Pancreas (tissue), 10 donors: ENCODE measurements around the gene AOPEP. TPM values are rescaled to one million over a fixed set of nuclear protein-coding genes. Genes with fewer than 3 reads are reported as not detected.
A peak's percentile ranks its signal among the peaks of the same experiment; 100 is the strongest.

ENCODE experiments used
- ATAC-seq, 4 donors: fragments of 200-7000 bp; cut with Tn5 transposase; one replicate each; pipeline versions ENCODE4 v1.8.0 to v1.9.1; 2020; ENCODE audit warnings: mild to moderate bottlenecking in 4 of 4, moderate library complexity in 4 of 4
- DNase-seq, 6 donors: peaks; one replicate each; pipeline ENCODE4 v3.0.0-alpha.2; 2020
- FAIRE-seq: peaks from 2 replicates; lab custom pipeline; 2012; peaks lifted over from hg19 to GRCh38; lab: Jason Lieb, UNC
- H3K27ac ChIP-seq, 4 donors: fragments of 200-600 bp; sonication (generic); 1 replicate in 3 of 4; 2 replicates in 1 of 4; pipeline versions ENCODE4 v1.5.0 to v1.8.0; 2020
- H3K27me3 ChIP-seq, 4 donors: fragments of 200-600 bp; one replicate each; pipeline ENCODE4 v1.8.0; 2021
- H3K36me3 ChIP-seq, 3 donors: fragments of 200-600 bp; sonication (generic) in 1 of 3; one replicate each; pipeline versions ENCODE4 v1.5.0 to v1.8.0; 2020 to 2021
- H3K4me1 ChIP-seq, 3 donors: fragments of 200-600 bp; one replicate each; pipeline ENCODE4 v1.8.0; 2021
- H3K4me3 ChIP-seq, 4 donors: fragments of 200-600 bp; sonication (generic) in 2 of 4; one replicate each; pipeline versions ENCODE4 v1.5.0 to v1.8.0; 2020 to 2021
- H3K9me3 ChIP-seq, 4 donors: fragments of 200-600 bp; one replicate each; pipeline ENCODE4 v1.8.0; 2021
- WGBS, 2 donors: extraction: QIAGEN DNeasy Blood & Tissue Kit; methylation state at CpG; one replicate each; pipeline ENCODE4 v1.1.7; 2013; 5-methylcytosine and 5-hydroxymethylcytosine counted together
- intact Hi-C, 3 donors: fragments of 100-400 bp; cut with DNase I; formaldehyde crosslinking; loops; one replicate each; pipeline versions ENCODE4 v1.11.1 to v1.14.2; 2022
- polyA plus RNA-seq, 2 donors: library from polyadenylated mRNA; stranded (reverse); fragments of 200-250 nt; gene quantifications; one replicate each; pipeline ENCODE4 v1.2.3, GENCODE V29; 2013
- total RNA-seq, 6 donors: library from RNA; stranded (reverse); fragmentation: NEBNext Ultra II Directional in 4 of 6; extraction: Animal tissue kit (Norgen Biotek cat#: 25700) in 4 of 6; gene quantifications; one replicate each; pipeline versions ENCODE4 v1.2.1 to v1.2.4, GENCODE V29; 2021 to 2023
- TF ChIP-seq, protein P1 (sequence below), 4 donors: fragments of 200-600 bp; sonication (generic) in 3 of 4; IDR thresholded peaks; one replicate each; pipeline versions ENCODE4 v1.5.0 to v1.8.0; 2021; ENCODE audit warnings: antibody characterized with exemption in 4 of 4
- donor health status: healthy with polysubstance abuse.
- donor health status: DM: no; HTN: no; CAD: no; lungs with moderate emphysema.
- donor health status: DM: no; HTN: no; CAD: no.
- donor health status: control.
- donor health status: control.
- donor health status: Bipolar disorder and iron deficiency.
- donor health status: DM: yes; HTN: yes; CAD: no.
- donor health status: DM: no; HTN: no; CAD: no.
- donor health status: DM: no; HTN: no; CAD: no.
- donor health status: DM: yes; HTN: yes; CAD: no.

The AOPEP gene
- total RNA-seq: 100 to 1,000 TPM in 1 of 6 donors, 10 to 100 TPM in 5; 50.5 to 140 (median 73.4) TPM
- polyA plus RNA-seq: 10 to 100 TPM; 75.9 to 77.4 TPM

GRCh38 chr9:94726495-94727191 is at the start of gene AOPEP:
Gene AOPEP, plus strand, starts transcription at chr9:94726699. Its CDS starts 33,085 bp downstream, at chr9:94759784.
- peak within 1 kb of the TSS; percentile 49 to 84 (median 80) for H3K27ac ChIP-seq
- no peaks in the 10 kb centered on the region for H3K9me3 ChIP-seq
- intact Hi-C loops: no loop called here
- peak; percentile 98 to 100 (median 100) for DNase-seq
- no peaks in the 10 kb centered on the region for H3K27me3 ChIP-seq
- H3K4me3 ChIP-seq: peak within 1 kb of the TSS; percentile 58 to 93 (median 80)
- H3K36me3 ChIP-seq: no peaks in the 10 kb centered on the region
- peak; percentile 99 to 100 (median 100) for ATAC-seq
- FAIRE-seq: peak; percentile 63
- TF ChIP-seq, protein P1, sequence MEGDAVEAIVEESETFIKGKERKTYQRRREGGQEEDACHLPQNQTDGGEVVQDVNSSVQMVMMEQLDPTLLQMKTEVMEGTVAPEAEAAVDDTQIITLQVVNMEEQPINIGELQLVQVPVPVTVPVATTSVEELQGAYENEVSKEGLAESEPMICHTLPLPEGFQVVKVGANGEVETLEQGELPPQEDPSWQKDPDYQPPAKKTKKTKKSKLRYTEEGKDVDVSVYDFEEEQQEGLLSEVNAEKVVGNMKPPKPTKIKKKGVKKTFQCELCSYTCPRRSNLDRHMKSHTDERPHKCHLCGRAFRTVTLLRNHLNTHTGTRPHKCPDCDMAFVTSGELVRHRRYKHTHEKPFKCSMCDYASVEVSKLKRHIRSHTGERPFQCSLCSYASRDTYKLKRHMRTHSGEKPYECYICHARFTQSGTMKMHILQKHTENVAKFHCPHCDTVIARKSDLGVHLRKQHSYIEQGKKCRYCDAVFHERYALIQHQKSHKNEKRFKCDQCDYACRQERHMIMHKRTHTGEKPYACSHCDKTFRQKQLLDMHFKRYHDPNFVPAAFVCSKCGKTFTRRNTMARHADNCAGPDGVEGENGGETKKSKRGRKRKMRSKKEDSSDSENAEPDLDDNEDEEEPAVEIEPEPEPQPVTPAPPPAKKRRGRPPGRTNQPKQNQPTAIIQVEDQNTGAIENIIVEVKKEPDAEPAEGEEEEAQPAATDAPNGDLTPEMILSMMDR (IDR thresholded peaks at IDR 0.05): no peak
- WGBS, 2 donors: 0% methylated on average over 46 to 52 of the region's 52 CpGs
- peaks cover 0 to 6% (median 0%) of the 10 kb centered on the region in 3 donors for H3K4me1 ChIP-seq

DNA sequence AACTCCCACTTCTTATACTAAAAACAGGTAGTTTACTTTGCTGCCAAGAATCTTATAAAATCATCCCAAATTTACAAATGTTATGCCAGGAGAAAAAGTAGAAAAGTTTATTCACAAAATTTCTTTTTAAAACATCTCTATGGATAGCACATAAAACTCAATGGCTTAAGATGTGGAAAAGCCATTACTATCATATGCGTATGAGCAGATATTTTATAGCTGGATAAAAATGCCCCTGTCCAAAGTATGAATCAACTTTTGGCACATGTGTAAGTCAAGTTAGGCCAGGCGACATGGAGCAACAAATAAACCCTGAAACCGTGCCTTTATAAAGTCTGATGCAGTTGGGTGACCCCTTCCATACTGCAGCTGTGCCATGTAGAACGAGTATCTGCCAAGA is 48.6 kb upstream of the AOPEP start:
- DNase-seq: no peak
- intact Hi-C loops: no loop called here
- no peaks in the 10 kb centered on the region for H3K36me3 ChIP-seq
- no peak for ATAC-seq
- FAIRE-seq: no peak
- H3K27me3 ChIP-seq: no peaks in the 10 kb centered on the region
- H3K4me1 ChIP-seq: peaks cover 0 to 4% (median 0%) of the 10 kb centered on the region in 3 donors
- 74 to 84% methylated on average over 4 of the region's 4 CpGs for WGBS, 2 donors
- H3K27ac ChIP-seq: no peak overlapping the region
- TF ChIP-seq, protein P1 (IDR thresholded peaks at IDR 0.05): no peak
- H3K4me3 ChIP-seq: no peak overlapping the region
- H3K9me3 ChIP-seq: no peaks in the 10 kb centered on the region

GRCh38 chr9:94679587-94679986 is 46.9 kb upstream of the AOPEP start:
- H3K4me3 ChIP-seq: no peak overlapping the region
- no peaks in the 10 kb centered on the region for H3K27me3 ChIP-seq
- H3K9me3 ChIP-seq: no peaks in the 10 kb centered on the region
- 81 to 84% methylated on average over 8 of the region's 8 CpGs for WGBS, 2 donors
- H3K4me1 ChIP-seq: peaks cover 0 to 4% (median 0%) of the 10 kb centered on the region in 3 donors
- no peaks in the 10 kb centered on the region for H3K36me3 ChIP-seq
- intact Hi-C loops: no loop called here
- H3K27ac ChIP-seq: no peak overlapping the region
- FAIRE-seq: no peak
- ATAC-seq: no peak
- TF ChIP-seq, protein P1 (IDR thresholded peaks at IDR 0.05): no peak
- no peak for DNase-seq

DNA sequence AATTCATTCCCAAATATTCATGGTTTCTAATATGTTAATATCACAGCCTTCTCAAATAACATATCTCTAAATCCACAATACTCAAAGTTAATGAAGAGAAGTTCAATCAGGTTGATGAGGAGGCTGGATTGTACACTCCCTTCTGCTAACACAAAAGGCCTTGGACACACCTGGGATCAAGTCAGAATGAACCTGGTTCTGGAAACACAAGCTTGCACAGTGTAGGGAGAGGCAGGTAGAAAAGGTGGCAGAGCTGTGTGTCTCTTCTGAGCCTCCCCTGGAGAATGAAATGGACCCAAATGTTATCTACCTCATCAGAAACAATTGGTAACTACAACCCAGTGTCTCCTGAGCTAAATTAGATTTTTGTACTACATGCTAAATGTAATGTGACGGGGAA is 46.5 kb upstream of the AOPEP start:
- 87 to 90% methylated on average over 1 of the region's 1 CpG for WGBS, 2 donors
- ATAC-seq: peak in 1 of 4 donors; percentile 54
- Histone ChIP-seq H3K36me3 (no peaks in the 10 kb centered on the region), H3K9me3 (no peaks in the 10 kb centered on the region), H3K27me3 (no peaks in the 10 kb centered on the region), H3K4me3 (no peak overlapping the region), H3K4me1 (peaks cover 0 to 4% (median 0%) of the 10 kb centered on the region in 3 donors), H3K27ac (no peak overlapping the region)
- intact Hi-C loops: loop anchor here in 1 of 3 donors (5.0 to 10.0 kb wide), 2 partner anchors 95 to 447 kb away; no protein-coding TSS in a partner anchor
- TF ChIP-seq, protein P1 (IDR thresholded peaks at IDR 0.05): no peak
- no peak for FAIRE-seq
- DNase-seq: no peak

- Histone ChIP-seq H3K27me3 (no peaks in the 10 kb centered on the region), H3K4me3 (no peak overlapping the region), H3K36me3 (no peaks in the 10 kb centered on the region), H3K4me1 (no peaks in the 10 kb centered on the region), H3K9me3 (no peaks in the 10 kb centered on the region), H3K27ac (no peak overlapping the region)
- intact Hi-C loops: loop anchor here in 1 of 3 donors (5.0 to 10.0 kb wide), 2 partner anchors 94 to 447 kb away; no protein-coding TSS in a partner anchor
- FAIRE-seq (no peak), ATAC-seq (no peak), DNase-seq (no peak)
- 68 to 77% methylated on average over 2 of the region's 2 CpGs for WGBS, 2 donors
- TF ChIP-seq, protein P1 (IDR thresholded peaks at IDR 0.05): no peak
Observed at GRCh38 chr9:94680621-94681020, 45.9 kb upstream of the AOPEP start.
